Measurements from ENCODE around the gene CHD5. TPM values are rescaled to one million over a fixed set of nuclear protein-coding genes. Genes with fewer than 3 reads are reported as not detected.
"Not testable (repeated sequence)": the region's sequence is repeated elsewhere in the genome, so short reads cannot be mapped to it uniquely, and the experiment has no call there.

CHD5 gene
- polyA plus RNA-seq (ENCODE audit: insufficient read length) = 0.14 TPM

DNA sequence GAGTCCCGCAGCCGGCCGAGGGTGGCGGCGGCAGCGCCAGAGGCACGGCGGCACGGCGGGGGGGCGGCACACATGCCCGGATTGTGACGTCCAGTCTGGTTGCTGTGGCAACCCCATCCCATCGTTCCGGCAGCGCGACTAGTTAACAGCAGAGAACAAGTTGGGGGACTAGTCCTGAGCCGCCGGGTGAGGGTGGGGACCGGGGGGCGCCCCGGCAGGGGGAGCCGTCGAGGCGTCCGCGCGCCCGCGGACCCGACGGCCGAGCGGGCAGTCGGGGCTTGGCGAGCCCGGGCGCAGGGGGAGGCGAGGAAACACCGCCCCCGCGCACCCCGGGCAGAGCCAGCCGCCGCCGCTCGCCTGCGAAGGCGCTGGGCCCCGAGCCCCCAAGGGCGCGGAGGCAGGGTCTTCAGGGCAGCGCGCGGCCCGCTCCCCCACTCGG, at the start of gene CHD5:
CHD5 (minus strand) TSS at position 54 of the 439 bp plus-strand sequence. CDS start 298 bp downstream, outside the sequence.
- no peak for DNase-seq (ENCODE audit: low read depth)

DNA sequence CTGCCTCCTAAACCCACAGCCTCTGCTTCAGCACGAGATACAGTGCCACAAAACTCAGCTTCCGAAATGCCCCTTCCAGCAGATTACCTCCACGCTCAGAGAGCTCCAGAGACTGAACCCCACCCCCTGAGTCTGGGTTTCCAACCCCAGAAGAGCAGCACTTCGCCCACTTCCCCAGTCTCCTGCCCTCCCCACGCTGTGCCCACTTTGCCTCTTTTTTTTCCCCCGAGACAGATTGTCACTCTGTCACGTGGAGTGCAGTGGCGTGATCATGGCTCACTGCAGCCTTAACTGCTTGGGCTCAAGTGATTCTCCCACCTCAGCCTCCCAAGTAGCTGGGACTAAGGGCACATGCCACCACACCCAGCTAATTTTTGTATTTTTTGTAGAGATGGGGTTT, 45.5 kb upstream of the CHD5 start:
- DNase-seq (ENCODE audit: low read depth) = no peak

GRCh38 chr1:6224718-6225117, 44.6 kb upstream of the CHD5 start:
- no peak for DNase-seq (ENCODE audit: low read depth)

- DNase-seq (ENCODE audit: low read depth) = no peak
These were observed 43.5 kb upstream of the CHD5 start for GRCh38 chr1:6223617-6224016.

DNA sequence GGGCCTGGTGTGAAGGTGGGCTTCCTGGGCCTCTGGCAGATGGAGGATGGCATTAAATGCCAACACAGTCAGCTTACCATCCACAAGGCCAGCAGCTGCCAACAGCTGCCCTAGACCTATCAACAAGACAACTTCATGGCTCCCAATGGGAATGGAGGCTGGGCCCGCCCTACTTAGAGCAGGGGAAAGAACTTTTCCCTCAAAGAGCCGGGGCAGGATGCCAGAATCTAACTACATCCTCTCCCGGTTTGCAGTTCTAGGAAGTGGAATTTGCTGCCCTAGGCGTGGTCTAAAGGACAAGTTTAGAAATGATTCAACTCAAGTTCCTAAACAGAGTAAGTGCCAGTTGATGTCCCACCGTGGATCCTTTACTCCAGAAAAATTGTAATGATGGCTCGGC, 42.5 kb upstream of the CHD5 start:
- DNase-seq (ENCODE audit: low read depth) = no peak

DNA sequence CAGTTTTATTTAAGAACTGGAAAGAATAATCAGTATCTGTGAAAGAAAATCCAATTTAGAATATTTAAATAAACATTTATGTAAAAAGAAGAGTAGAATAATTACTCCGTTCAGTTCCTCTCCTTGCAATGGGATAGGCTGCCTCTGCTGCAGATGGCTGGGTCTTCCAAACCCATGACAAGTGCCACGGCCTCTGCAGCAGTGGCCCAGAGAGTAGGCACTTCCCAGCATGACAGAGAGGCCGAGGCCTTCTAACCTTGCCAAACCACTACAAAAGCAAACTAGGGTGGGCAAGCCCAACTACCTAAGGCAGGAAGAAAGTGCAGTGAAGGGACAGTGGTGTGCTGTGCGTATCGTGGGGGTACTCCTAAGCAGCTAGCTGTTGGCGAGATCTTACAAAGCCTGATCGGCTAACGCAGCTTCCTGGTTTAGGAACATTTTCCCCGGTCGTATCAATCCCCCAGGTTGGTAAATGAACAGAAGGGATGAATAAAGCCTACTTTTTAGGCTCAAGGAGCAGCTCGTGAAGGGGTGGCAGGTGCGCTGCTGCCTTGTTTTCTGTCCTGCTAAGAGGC, 41.2 kb upstream of the CHD5 start:
- DNase-seq (ENCODE audit: low read depth) = no peak

DNA sequence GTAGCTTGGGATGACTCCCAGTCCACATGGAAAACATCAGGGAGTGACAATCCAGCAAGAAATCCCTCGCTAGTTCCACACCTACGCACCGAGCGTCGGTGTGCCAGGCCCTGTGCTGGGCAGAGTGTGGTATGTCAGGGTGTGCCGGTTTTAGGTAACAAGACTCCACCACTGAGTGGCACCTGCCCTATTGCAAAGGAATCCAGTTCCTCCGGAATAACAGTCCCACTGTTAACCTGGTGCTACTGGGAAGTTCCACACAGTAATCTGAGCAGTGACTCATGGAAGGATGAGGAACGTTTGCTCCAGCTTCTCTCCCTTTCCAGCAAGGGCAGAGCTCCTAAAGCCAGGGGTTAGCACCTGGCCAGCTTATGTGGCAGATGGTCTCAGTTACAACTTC, 40.1 kb upstream of the CHD5 start:
- DNase-seq (ENCODE audit: low read depth) = no peak

- DNase-seq (ENCODE audit: low read depth) = not testable (repeated sequence)
These were observed 39.5 kb upstream of the CHD5 start for GRCh38 chr1:6219641-6220040.

- no peak for DNase-seq (ENCODE audit: low read depth)
These were observed 38.4 kb upstream of the CHD5 start for GRCh38 chr1:6218375-6219164.

GRCh38 chr1:6212193-6212959, 32.3 kb upstream of the CHD5 start:
- DNase-seq (ENCODE audit: low read depth) = no peak

DNA sequence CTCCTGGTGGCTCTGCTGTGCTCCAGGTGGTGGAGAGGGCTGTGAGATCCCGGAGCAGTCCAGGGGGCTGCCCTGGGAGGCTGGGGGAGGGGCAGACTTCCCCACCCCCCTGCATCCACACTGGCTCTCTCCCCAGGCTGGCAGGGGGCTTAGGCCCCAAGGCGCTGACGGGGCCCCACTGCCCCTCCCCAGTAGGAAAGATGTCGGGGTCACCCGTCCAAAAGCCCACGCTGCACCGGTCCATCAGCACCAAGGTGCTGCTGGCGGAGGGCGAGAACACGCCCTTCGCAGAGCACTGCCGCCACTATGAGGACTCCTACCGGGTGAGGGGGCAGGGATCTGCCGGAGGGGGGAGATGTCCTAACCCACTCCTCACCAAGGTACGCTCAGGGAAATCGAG, 31.6 kb upstream of the CHD5 start:
- no peak for DNase-seq (ENCODE audit: low read depth)

- no peak for DNase-seq (ENCODE audit: low read depth)
These were observed 30.7 kb upstream of the CHD5 start for GRCh38 chr1:6210591-6211355.

DNA sequence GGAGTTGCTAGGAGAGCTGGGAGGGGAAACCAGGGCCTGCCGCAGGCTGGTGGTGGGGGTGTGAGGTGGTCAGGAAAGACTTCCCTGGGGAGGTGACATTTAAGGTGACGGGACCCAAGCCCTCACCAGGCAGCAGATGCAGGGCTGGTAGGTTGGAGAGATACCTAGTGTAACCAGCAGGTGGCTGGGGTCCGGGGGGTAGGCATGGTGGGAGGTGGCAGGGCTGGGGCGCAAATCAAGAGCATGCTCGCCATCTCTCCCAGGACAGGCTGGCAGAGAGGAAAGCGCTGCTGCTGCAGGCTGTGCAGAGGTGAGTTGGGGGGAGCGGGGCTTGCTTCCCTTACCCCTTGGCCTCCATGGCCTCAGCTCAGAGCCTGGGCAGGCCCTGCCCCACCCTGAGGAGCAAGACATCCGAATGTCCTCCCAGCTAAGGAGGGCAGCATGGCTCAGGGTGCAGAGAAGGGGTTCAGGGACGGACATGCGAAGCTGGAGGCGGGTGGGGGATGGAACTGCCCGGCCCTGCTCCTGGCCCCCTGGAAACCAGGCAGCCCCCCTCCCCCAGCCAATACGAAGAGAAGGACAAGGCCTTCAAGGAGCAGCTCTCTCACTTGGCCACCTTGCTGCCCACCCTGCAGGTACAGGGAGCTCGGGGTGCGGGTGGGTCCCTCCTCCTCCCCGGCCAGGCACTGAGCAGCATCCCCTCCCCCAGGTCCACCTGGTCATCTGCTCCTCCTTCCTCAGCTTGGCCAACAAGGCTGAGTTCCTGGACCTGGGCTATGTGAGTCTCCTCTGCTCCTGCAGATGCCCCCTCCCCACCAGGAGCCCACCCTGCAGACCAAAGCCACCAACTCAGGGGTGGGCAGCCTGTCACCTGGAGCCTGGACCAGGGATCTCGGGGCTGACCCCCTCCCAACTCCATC, 29.8 kb upstream of the CHD5 start:
- no peak for DNase-seq (ENCODE audit: low read depth)

DNA sequence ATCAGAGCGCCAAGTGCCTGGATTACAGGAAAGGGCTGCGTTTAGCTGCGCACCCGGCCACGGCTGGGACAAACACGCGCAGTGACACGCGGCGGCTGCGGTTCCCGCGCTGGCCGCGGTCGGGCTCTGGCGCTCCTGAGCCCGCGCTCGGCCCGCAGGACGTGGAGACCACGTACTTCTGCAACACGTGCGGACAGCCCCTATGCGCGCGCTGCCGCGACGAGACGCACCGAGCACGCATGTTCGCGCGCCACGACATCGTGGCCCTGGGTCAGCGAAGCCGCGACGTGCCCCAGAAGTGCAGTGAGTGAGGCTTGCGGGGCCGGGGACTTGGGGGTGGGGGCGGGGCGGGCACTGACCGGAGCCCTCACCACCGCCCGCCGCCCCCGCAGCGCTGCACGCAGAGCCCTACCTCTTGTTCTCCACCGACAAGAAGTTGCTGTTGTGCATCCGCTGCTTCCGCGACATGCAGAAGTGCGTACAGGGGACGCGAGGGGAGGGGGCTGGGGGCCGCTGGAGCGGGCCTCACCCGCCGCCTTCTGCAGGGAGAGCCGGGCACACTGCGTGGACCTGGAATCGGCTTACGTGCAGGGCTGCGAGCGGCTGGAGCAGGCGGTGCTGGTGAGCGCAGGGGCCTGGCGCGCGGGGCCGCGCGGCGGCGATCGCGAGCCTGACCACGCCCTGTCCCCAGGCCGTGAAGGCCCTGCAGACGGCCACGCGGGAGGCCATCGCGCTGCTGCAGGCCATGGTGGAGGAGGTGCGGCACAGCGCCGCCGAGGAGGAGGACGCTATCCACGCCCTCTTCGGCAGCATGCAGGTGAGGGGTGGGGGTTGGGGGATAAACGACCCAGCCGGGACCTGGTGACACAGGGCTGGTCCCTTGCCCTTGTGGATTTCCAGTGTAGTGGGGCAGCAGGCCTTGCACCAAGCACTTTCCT, 28.9 kb upstream of the CHD5 start:
- no peak for DNase-seq (ENCODE audit: low read depth)

DNA sequence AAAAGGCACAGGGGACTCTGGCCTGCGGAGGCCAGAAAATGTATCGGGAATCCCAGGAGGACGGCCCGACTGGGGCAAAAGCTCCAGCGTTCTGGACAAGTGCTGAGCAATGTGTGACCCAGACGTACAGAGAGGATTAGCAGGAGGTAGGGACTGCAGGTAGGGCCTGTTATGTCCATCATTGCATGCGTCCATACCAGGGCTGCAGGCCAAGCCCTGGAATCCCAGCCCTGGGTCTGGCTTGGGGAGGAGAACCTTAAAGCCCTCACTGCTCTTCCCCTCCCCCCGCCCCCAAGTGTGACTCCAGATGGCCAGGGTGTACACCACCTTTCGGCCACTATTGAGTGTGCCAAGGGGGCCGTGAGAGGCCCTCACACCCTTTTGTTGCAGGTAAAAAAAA, 27.8 kb upstream of the CHD5 start:
- no peak for DNase-seq (ENCODE audit: low read depth)

- no peak for DNase-seq (ENCODE audit: low read depth)
These were observed 27.2 kb upstream of the CHD5 start for GRCh38 chr1:6207075-6207885.

GRCh38 chr1:6206520-6206855, 26.4 kb upstream of the CHD5 start:
- no peak for DNase-seq (ENCODE audit: low read depth)

- no peak for DNase-seq (ENCODE audit: low read depth)
These were observed 25.9 kb upstream of the CHD5 start, which contains the start of gene RNF207 for GRCh38 chr1:6205849-6206519. Gene RNF207 (plus strand): TSS chr1:6206119. CDS start chr1:6206536, 417 bp downstream.

Measured in forelimb muscle (tissue), 1 donor.